Neural progenitor cell (in vitro differentiated cells): ENCODE data around the gene LRPAP1.

Experiments used
- EZH2 ChIP-seq: fragments of 200-600 bp; sonication (generic); IDR thresholded peaks from 2 replicates; pipeline ENCODE4 v1.6.1; 2017; ENCODE audit warnings: antibody characterized with exemption, mild to moderate bottlenecking, moderate library complexity
- EZH2phosphoT487 ChIP-seq: fragments of 200-600 bp; sonication (generic); IDR thresholded peaks from 2 replicates; pipeline ENCODE4 v1.6.1; 2017; ENCODE audit warnings: antibody characterized with exemption
- TF ChIP-seq, protein P1 (sequence below): fragments of 200-600 bp; sonication (generic); IDR thresholded peaks from 2 replicates; pipeline ENCODE4 v1.5.1; 2017; ENCODE audit warnings: antibody characterized with exemption, mild to moderate bottlenecking

- TF ChIP-seq, protein P1, sequence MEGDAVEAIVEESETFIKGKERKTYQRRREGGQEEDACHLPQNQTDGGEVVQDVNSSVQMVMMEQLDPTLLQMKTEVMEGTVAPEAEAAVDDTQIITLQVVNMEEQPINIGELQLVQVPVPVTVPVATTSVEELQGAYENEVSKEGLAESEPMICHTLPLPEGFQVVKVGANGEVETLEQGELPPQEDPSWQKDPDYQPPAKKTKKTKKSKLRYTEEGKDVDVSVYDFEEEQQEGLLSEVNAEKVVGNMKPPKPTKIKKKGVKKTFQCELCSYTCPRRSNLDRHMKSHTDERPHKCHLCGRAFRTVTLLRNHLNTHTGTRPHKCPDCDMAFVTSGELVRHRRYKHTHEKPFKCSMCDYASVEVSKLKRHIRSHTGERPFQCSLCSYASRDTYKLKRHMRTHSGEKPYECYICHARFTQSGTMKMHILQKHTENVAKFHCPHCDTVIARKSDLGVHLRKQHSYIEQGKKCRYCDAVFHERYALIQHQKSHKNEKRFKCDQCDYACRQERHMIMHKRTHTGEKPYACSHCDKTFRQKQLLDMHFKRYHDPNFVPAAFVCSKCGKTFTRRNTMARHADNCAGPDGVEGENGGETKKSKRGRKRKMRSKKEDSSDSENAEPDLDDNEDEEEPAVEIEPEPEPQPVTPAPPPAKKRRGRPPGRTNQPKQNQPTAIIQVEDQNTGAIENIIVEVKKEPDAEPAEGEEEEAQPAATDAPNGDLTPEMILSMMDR, result no peak
- no peak for TF ChIP-seq EZH2
- TF ChIP-seq EZH2phosphoT487, result no peak
These were observed 2.9 kb downstream of the LRPAP1 start for GRCh38 chr4:3529363-3529762.
